Measurements from ENCODE around the gene TMEM144.

DNA sequence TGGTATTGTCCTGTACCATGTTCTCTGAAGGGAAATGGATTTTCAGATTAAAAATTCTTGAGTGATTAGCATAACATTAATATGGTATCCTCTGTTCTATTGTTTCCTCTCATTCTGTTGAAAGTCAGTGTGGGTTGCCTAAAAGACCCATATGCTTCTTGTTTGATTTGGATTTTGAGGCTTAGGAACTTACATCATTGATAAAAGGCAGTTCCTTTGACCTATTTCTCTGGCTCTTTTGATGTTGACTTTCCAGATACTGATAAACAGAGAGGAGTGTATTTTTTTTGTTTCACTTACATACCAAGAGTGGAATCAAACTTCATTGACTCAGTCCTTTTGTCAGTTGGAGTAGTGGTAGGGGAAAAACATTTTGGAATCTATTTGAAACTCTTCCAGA, 32.8 kb downstream of the TMEM144 start:
- TF ChIP-seq ZNF530 (tag by site-specific recombination; IDR thresholded peaks at IDR 0.05; ENCODE audit: low read depth), result no peak
- no peak for TF ChIP-seq CTCF (tag by site-specific recombination; IDR thresholded peaks at IDR 0.05)
- TF ChIP-seq ZNF274 (IDR thresholded peaks at IDR 0.05; ENCODE audit: low read length), result no peak
- no peak for TF ChIP-seq ZNF274 (tag by site-specific recombination; IDR thresholded peaks at IDR 0.05; ENCODE audit: borderline replicate concordance)
- TF ChIP-seq ZSCAN18 (tag by site-specific recombination; IDR thresholded peaks at IDR 0.05), result no peak
- no peak for TF ChIP-seq KLF1 (tag by site-specific recombination; IDR thresholded peaks at IDR 0.05)
- TF ChIP-seq, protein P1, sequence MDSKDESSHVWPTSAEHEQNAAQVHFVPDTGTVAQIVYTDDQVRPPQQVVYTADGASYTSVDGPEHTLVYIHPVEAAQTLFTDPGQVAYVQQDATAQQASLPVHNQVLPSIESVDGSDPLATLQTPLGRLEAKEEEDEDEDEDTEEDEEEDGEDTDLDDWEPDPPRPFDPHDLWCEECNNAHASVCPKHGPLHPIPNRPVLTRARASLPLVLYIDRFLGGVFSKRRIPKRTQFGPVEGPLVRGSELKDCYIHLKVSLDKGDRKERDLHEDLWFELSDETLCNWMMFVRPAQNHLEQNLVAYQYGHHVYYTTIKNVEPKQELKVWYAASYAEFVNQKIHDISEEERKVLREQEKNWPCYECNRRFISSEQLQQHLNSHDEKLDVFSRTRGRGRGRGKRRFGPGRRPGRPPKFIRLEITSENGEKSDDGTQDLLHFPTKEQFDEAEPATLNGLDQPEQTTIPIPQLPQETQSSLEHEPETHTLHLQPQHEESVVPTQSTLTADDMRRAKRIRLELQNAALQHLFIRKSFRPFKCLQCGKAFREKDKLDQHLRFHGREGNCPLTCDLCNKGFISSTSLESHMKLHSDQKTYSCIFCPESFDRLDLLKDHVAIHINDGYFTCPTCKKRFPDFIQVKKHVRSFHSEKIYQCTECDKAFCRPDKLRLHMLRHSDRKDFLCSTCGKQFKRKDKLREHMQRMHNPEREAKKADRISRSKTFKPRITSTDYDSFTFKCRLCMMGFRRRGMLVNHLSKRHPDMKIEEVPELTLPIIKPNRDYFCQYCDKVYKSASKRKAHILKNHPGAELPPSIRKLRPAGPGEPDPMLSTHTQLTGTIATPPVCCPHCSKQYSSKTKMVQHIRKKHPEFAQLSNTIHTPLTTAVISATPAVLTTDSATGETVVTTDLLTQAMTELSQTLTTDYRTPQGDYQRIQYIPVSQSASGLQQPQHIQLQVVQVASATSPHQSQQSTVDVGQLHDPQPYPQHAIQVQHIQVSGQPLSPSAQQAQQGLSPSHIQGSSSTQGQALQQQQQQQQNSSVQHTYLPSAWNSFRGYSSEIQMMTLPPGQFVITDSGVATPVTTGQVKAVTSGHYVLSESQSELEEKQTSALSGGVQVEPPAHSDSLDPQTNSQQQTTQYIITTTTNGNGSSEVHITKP (tag by site-specific recombination; IDR thresholded peaks at IDR 0.05), result no peak
- TF ChIP-seq ZNF707 (tag by site-specific recombination; IDR thresholded peaks at IDR 0.05), result no peak
- TF ChIP-seq GLI4 (tag by site-specific recombination; IDR thresholded peaks at IDR 0.05), result no peak
- no peak for TF ChIP-seq ZNF621 (tag by site-specific recombination; IDR thresholded peaks at IDR 0.05)
- no peak for TF ChIP-seq ZEB2 (tag by site-specific recombination; IDR thresholded peaks at IDR 0.05)
